A673 (cell line): ENCODE results near the gene SAC3D1. TPM values are rescaled to one million over a fixed set of nuclear protein-coding genes. Genes with fewer than 3 reads are reported as not detected.
A peak's percentile ranks its signal among the peaks of the same experiment; 100 is the strongest.

Experiments
- BruUV-seq: library from RNA; stranded (reverse); fragments of 400-500 nt; replicated peaks from 2 replicates; lab custom pipeline; 2021; lab: Mats Ljungman, UMichigan
- CTCF ChIA-PET: fragments of 300-600 bp; sonication (Branson Sonifier 250); formaldehyde crosslinking; loops from one replicate; lab custom pipeline; 2022; ENCODE audit warnings: antibody characterized with exemption; lab: Charles Lee
- POLR2A ChIA-PET: fragments of 300-600 bp; sonication (Branson Sonifier 250); formaldehyde crosslinking; loops from one replicate; lab custom pipeline; 2022; ENCODE audit warnings: antibody characterized with exemption; ENCODE audit not compliant: low non-redundant PET; lab: Charles Lee
- DNase-seq: peaks from one replicate; pipeline ENCODE4 v3.0.0-alpha.2; 2015; ENCODE audit warnings: low spot score
- H3K27ac ChIP-seq: fragments of 200-600 bp; sonication (generic); 2 replicates; pipeline ENCODE4 v1.5.1; 2016; ENCODE audit warnings: mixed run types, low read depth, mild to moderate bottlenecking, mixed read lengths, antibody characterized with exemption, low read length; ENCODE audit not compliant: poor library complexity, severe bottlenecking
- H3K27me3 ChIP-seq: fragments of 200-600 bp; sonication (generic); replicated peaks from 2 replicates; pipeline ENCODE4 v1.6.1; 2017; ENCODE audit warnings: mixed run types, low read depth, mild to moderate bottlenecking, mixed read lengths, antibody characterized with exemption, low read length; ENCODE audit not compliant: insufficient read depth, poor library complexity
- H3K36me3 ChIP-seq: fragments of 200-600 bp; sonication (generic); 2 replicates; pipeline ENCODE4 v1.6.1; 2016; ENCODE audit warnings: mixed run types, mild to moderate bottlenecking, mixed read lengths, antibody characterized with exemption, low read length; ENCODE audit not compliant: insufficient read depth, poor library complexity, severe bottlenecking
- H3K4me1 ChIP-seq: fragments of 200-600 bp; sonication (generic); 2 replicates; pipeline ENCODE4 v1.6.1; 2017; ENCODE audit warnings: mixed run types, mild to moderate bottlenecking, mixed read lengths, antibody characterized with exemption, low read length; ENCODE audit not compliant: insufficient read depth, poor library complexity, severe bottlenecking
- H3K4me3 ChIP-seq: fragments of 200-600 bp; sonication (generic); 2 replicates; pipeline ENCODE4 v1.5.1; 2016; ENCODE audit warnings: low read depth, mixed run types, mild to moderate bottlenecking, mixed read lengths, low read length; ENCODE audit not compliant: poor library complexity, severe bottlenecking
- H3K9me3 ChIP-seq: fragments of 200-600 bp; sonication (generic); 2 replicates; pipeline ENCODE4 v1.6.1; 2016; ENCODE audit warnings: mixed run types, low read depth, mild to moderate bottlenecking, mixed read lengths, antibody characterized with exemption, low read length; ENCODE audit not compliant: poor library complexity, severe bottlenecking
- CTCF ChIP-seq: fragments of 300-800, 200-600 bp; sonication (generic); conservative IDR thresholded peaks from 2 replicates; pipeline ENCODE4 v1.5.1; 2017; ENCODE audit warnings: low read depth, mild to moderate bottlenecking, antibody characterized with exemption, low read length, moderate library complexity, mixed read lengths
- EZH2 ChIP-seq: fragments of 200-600 bp; sonication (generic); IDR thresholded peaks from 2 replicates; pipeline ENCODE4 v1.6.1; 2017; ENCODE audit warnings: borderline replicate concordance, low read depth, mild to moderate bottlenecking, mixed read lengths, antibody characterized with exemption, low read length; ENCODE audit not compliant: poor library complexity, severe bottlenecking
- intact Hi-C: fragments of 100-400 bp; cut with micrococcal nuclease; formaldehyde crosslinking; loops from one replicate; pipeline ENCODE4 v1.10.0; 2022; ENCODE audit not compliant: unreplicated experiment
- total RNA-seq: library from RNA; stranded (reverse); gene quantifications from 2 replicates; pipeline ENCODE4 v1.2.3, GENCODE V29; 2021

The SAC3D1 gene
- total RNA-seq, 1 experiment from 2014 or later = 43.9 TPM

- peak; percentile 62 for DNase-seq
- Histone ChIP-seq H3K36me3 (no peaks in the 10 kb centered on the region), H3K27me3 (no peaks in the 10 kb centered on the region), H3K4me1 (no peaks in the 10 kb centered on the region), H3K9me3 (no peaks in the 10 kb centered on the region), H3K27ac (no peak within 1 kb of the TSS), H3K4me3 (peak within 1 kb of the TSS; percentile 24)
- peak; percentile 48 for TF ChIP-seq CTCF
- no peak for TF ChIP-seq EZH2
- no TSS peak for BruUV-seq
- POLR2A ChIA-PET = no interaction called here
- intact Hi-C loops = no loop called here
- CTCF ChIA-PET = interaction anchor here (1.2 kb wide), 1 partner anchor 149 kb away, joined by 3 read pairs; no protein-coding TSS in a partner anchor
Observed at GRCh38 chr11:64996710-64997380, 44.2 kb upstream of the SAC3D1 start, which contains the start of gene BATF2. Gene BATF2, minus strand, starts transcription at chr11:64996971. Its CDS starts 57 bp downstream, at chr11:64996914.

- no peaks in the 10 kb centered on the region for H3K9me3 ChIP-seq
- ChIA-PET POLR2A (interaction anchor here (0.7 kb wide), 1 partner anchor 17 kb away, joined by 4 read pairs; no protein-coding TSS in a partner anchor), CTCF (no interaction called here)
- H3K36me3 ChIP-seq = no peaks in the 10 kb centered on the region
- DNase-seq = no peak
- TF ChIP-seq EZH2 (no peak), CTCF (no peak)
- no peaks in the 10 kb centered on the region for H3K4me1 ChIP-seq
- no peak overlapping the region for H3K4me3 ChIP-seq
- no peak overlapping the region for H3K27ac ChIP-seq
- BruUV-seq = no TSS peak
- H3K27me3 ChIP-seq = no peaks in the 10 kb centered on the region
- intact Hi-C loops = no loop called here
Observed at GRCh38 chr11:64998141-64998540, 42.9 kb upstream of the SAC3D1 start.

- no peak overlapping the region for H3K27ac ChIP-seq
- no TSS peak for BruUV-seq
- POLR2A ChIA-PET = interaction anchor here (0.7 kb wide), 1 partner anchor 17 kb away, joined by 4 read pairs; no protein-coding TSS in a partner anchor
- H3K27me3 ChIP-seq = no peaks in the 10 kb centered on the region
- CTCF ChIA-PET = no interaction called here
- DNase-seq = no peak
- intact Hi-C loops = no loop called here
- no peaks in the 10 kb centered on the region for H3K36me3 ChIP-seq
- H3K9me3 ChIP-seq = no peaks in the 10 kb centered on the region
- TF ChIP-seq EZH2 (no peak), CTCF (no peak)
- H3K4me1 ChIP-seq = no peaks in the 10 kb centered on the region
- no peak overlapping the region for H3K4me3 ChIP-seq
Observed at GRCh38 chr11:64998690-64999431, 42.1 kb upstream of the SAC3D1 start.
